Caco-2 (cell line): ENCODE data around the gene SLC15A1. TPM values are rescaled to one million over a fixed set of nuclear protein-coding genes. Genes with fewer than 3 reads are reported as not detected.

Source experiments
- BruUV-seq: library from RNA; stranded (reverse); fragments of 400-500 nt; replicated peaks from 2 replicates; lab custom pipeline; 2021; lab: Mats Ljungman, UMichigan
- CTCF ChIA-PET: fragments of 300-600 bp; sonication (Branson Sonifier 250); formaldehyde crosslinking; loops from one replicate; lab custom pipeline; 2022; ENCODE audit warnings: antibody characterized with exemption; lab: Charles Lee
- POLR2A ChIA-PET: fragments of 300-600 bp; sonication (Branson Sonifier 250); formaldehyde crosslinking; loops from one replicate; lab custom pipeline; 2022; ENCODE audit warnings: antibody characterized with exemption; lab: Charles Lee
- DNase-seq, 2 experiments: peaks; one replicate each; pipeline versions ENCODE4 v3.0.0 to v3.0.0-alpha.2; 2020 to 2022
- H3K27me3 ChIP-seq: replicated peaks from 2 replicates; pipeline ENCODE4 v1.6.0; 2011; ENCODE audit warnings: low read length; ENCODE audit not compliant: control insufficient read depth, insufficient read depth
- H3K36me3 ChIP-seq: 2 replicates; pipeline ENCODE4 v1.5.1; 2011; ENCODE audit warnings: low read length; ENCODE audit not compliant: control insufficient read depth, insufficient read depth
- H3K4me1 ChIP-seq: fragments of 250-450 bp; sonication (Bioruptor Pico); 2 replicates; pipeline ENCODE4 v1.5.1; 2020; ENCODE audit warnings: mild to moderate bottlenecking
- H3K4me3 ChIP-seq: 2 replicates; pipeline ENCODE4 v1.5.1; 2011; ENCODE audit warnings: low read depth, mild to moderate bottlenecking, control low read depth, low read length
- H3K9me3 ChIP-seq: fragments of 250-450 bp; sonication (Bioruptor Pico); 2 replicates; pipeline ENCODE4 v1.5.1; 2020; ENCODE audit warnings: mild to moderate bottlenecking, moderate library complexity
- H3K27ac Mint-ChIP-seq: one replicate; pipeline ENCODE4 v1.8.0; 2022; ENCODE audit warnings: mixed read lengths; ENCODE audit not compliant: unreplicated experiment
- H3K27me3 Mint-ChIP-seq: one replicate; pipeline ENCODE4 v1.8.0; 2022; ENCODE audit warnings: mixed read lengths; ENCODE audit not compliant: insufficient read depth, unreplicated experiment
- H3K36me3 Mint-ChIP-seq: one replicate; pipeline ENCODE4 v1.8.0; 2022; ENCODE audit warnings: mild to moderate bottlenecking, mixed read lengths; ENCODE audit not compliant: insufficient read depth, unreplicated experiment
- H3K4me1 Mint-ChIP-seq: one replicate; pipeline ENCODE4 v1.8.0; 2022; ENCODE audit warnings: low read depth, mixed read lengths; ENCODE audit not compliant: unreplicated experiment
- H3K4me3 Mint-ChIP-seq: one replicate; pipeline ENCODE4 v1.8.0; 2022; ENCODE audit warnings: mild to moderate bottlenecking, moderate library complexity, mixed read lengths; ENCODE audit not compliant: unreplicated experiment
- H3K9me3 Mint-ChIP-seq: one replicate; pipeline ENCODE4 v1.8.0; 2022; ENCODE audit warnings: mixed read lengths; ENCODE audit not compliant: unreplicated experiment
- intact Hi-C: fragments of 100-400 bp; cut with micrococcal nuclease; formaldehyde crosslinking; loops from one replicate; pipeline ENCODE4 v1.10.0; 2022; ENCODE audit not compliant: unreplicated experiment
- total RNA-seq: library from RNA; stranded (reverse); gene quantifications from 2 replicates; pipeline ENCODE4 v1.2.3, GENCODE V29; 2022
- TF ChIP-seq, protein P1 (sequence below), 2 experiments: fragments of 200-600 bp in 1 of 2; IDR thresholded peaks; 1 replicate in 1 of 2; 2 replicates in 1 of 2; pipeline versions ENCODE4 v1.5.1 to v1.8.0; 2011 to 2022; ENCODE audit warnings: antibody characterized with exemption in 1 of 2, control low read depth in 1 of 2, inconsistent platforms in 1 of 2, low read depth in 1 of 2, low read length in 1 of 2, mild to moderate bottlenecking in 1 of 2, moderate library complexity in 1 of 2; ENCODE audit not compliant: insufficient read depth in 1 of 2, severe bottlenecking in 1 of 2, unreplicated experiment in 1 of 2

The SLC15A1 gene
- total RNA-seq, 1 experiment from 2014 or later: 12.3 TPM

GRCh38 chr13:98649861-98650260, 102.6 kb downstream of the SLC15A1 start:
- Mint-ChIP-seq H3K4me1 (peaks cover 72% of the 10 kb centered on the region), H3K36me3 (peaks cover 5% of the 10 kb centered on the region), H3K9me3 (no peaks in the 10 kb centered on the region), H3K27me3 (no peaks in the 10 kb centered on the region), H3K27ac (peak overlapping the region; percentile 96), H3K4me3 (peak overlapping the region; percentile 65)
- no peaks in the 10 kb centered on the region for H3K36me3 ChIP-seq
- no peaks in the 10 kb centered on the region for H3K9me3 ChIP-seq
- CTCF ChIA-PET: interaction anchor here (1.4 to 1.7 kb wide), 2 partner anchors 165 to 204 kb away, joined by 4 to 5 read pairs; no protein-coding TSS in a partner anchor
- H3K27me3 ChIP-seq: no peaks in the 10 kb centered on the region
- no peak overlapping the region for H3K4me3 ChIP-seq
- POLR2A ChIA-PET: interaction anchor here (0.8 to 1.3 kb wide), 3 partner anchors 51 to 141 kb away, joined by 3 read pairs; no protein-coding TSS in a partner anchor
- DNase-seq: peak in 1 of 2 experiments; percentile 32
- H3K4me1 ChIP-seq: peaks cover 75% of the 10 kb centered on the region
- intact Hi-C loops: loop anchor here (1.0 to 5.0 kb wide), 3 partner anchors 67 to 618 kb away; no protein-coding TSS in a partner anchor
- TF ChIP-seq, protein P1, sequence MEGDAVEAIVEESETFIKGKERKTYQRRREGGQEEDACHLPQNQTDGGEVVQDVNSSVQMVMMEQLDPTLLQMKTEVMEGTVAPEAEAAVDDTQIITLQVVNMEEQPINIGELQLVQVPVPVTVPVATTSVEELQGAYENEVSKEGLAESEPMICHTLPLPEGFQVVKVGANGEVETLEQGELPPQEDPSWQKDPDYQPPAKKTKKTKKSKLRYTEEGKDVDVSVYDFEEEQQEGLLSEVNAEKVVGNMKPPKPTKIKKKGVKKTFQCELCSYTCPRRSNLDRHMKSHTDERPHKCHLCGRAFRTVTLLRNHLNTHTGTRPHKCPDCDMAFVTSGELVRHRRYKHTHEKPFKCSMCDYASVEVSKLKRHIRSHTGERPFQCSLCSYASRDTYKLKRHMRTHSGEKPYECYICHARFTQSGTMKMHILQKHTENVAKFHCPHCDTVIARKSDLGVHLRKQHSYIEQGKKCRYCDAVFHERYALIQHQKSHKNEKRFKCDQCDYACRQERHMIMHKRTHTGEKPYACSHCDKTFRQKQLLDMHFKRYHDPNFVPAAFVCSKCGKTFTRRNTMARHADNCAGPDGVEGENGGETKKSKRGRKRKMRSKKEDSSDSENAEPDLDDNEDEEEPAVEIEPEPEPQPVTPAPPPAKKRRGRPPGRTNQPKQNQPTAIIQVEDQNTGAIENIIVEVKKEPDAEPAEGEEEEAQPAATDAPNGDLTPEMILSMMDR (IDR thresholded peaks at IDR 0.05; ENCODE audit: insufficient read depth in 1 of 2, low read depth in 1 of 2, low read length in 1 of 2, severe bottlenecking in 1 of 2, unreplicated experiment in 1 of 2): no peak
- TSS peak; percentile 31 for BruUV-seq

DNA sequence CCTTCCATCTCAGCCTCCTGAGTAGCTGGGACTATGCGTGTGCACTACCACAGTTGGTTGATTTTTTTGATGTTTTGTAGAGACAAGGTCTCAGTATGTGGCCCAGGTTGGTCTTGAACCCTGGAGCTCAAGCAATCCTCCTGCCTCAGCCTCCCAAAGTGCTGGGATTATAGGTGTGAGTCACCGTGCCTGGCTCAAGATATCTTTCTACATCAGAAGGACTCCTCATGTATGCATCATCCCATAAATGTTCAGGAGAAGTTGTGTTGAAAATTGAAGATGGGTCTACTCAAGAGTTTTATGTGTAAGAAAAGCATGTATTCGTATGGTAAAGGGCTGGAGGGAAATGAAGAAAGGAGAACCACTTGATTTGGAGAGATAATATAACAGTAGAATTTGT, 103.8 kb downstream of the SLC15A1 start:
- H3K9me3 Mint-ChIP-seq: no peaks in the 10 kb centered on the region
- H3K36me3 Mint-ChIP-seq: peaks cover 5% of the 10 kb centered on the region
- H3K36me3 ChIP-seq: no peaks in the 10 kb centered on the region
- POLR2A ChIA-PET: interaction anchor here (0.7 to 1.8 kb wide), 3 partner anchors 17 to 72 kb away, joined by 4 to 5 read pairs (median 5); partner anchors contain the start of gene STK24
- CTCF ChIA-PET: interaction anchor here (0.9 kb wide), 1 partner anchor 25 kb away, joined by 4 read pairs; no protein-coding TSS in a partner anchor
- H3K27me3 ChIP-seq: no peaks in the 10 kb centered on the region
- no peak overlapping the region for H3K4me3 ChIP-seq
- TSS peak; percentile 50 for BruUV-seq
- intact Hi-C loops: loop anchor here (1.0 kb wide), 1 partner anchor 49 kb away; no protein-coding TSS in a partner anchor
- no peak for DNase-seq
- H3K27ac Mint-ChIP-seq: peak overlapping the region; percentile 96
- TF ChIP-seq, protein P1 (IDR thresholded peaks at IDR 0.05; ENCODE audit: insufficient read depth in 1 of 2, low read depth in 1 of 2, low read length in 1 of 2, severe bottlenecking in 1 of 2, unreplicated experiment in 1 of 2): no peak
- H3K9me3 ChIP-seq: no peaks in the 10 kb centered on the region
- H3K4me3 Mint-ChIP-seq: peak overlapping the region; percentile 52
- no peaks in the 10 kb centered on the region for H3K27me3 Mint-ChIP-seq
- H3K4me1 Mint-ChIP-seq: peaks cover 63% of the 10 kb centered on the region
- H3K4me1 ChIP-seq: peaks cover 75% of the 10 kb centered on the region

GRCh38 chr13:98648141-98648540, 104.3 kb downstream of the SLC15A1 start:
- intact Hi-C loops: loop anchor here (1.0 kb wide), 1 partner anchor 49 kb away; no protein-coding TSS in a partner anchor
- Histone ChIP-seq H3K4me3 (no peak overlapping the region), H3K36me3 (no peaks in the 10 kb centered on the region), H3K27me3 (no peaks in the 10 kb centered on the region), H3K4me1 (peaks cover 71% of the 10 kb centered on the region), H3K9me3 (no peaks in the 10 kb centered on the region)
- BruUV-seq: no TSS peak
- Mint-ChIP-seq H3K27ac (peak overlapping the region; percentile 96), H3K36me3 (peaks cover 5% of the 10 kb centered on the region), H3K9me3 (no peaks in the 10 kb centered on the region), H3K4me1 (peaks cover 57% of the 10 kb centered on the region), H3K4me3 (peak overlapping the region; percentile 52), H3K27me3 (no peaks in the 10 kb centered on the region)
- ChIA-PET CTCF (interaction anchor here (0.6 to 0.9 kb wide), 5 partner anchors 25 to 194 kb away, joined by 3 to 6 read pairs (median 3); no protein-coding TSS in a partner anchor), POLR2A (interaction anchor here (0.5 to 1.8 kb wide), 4 partner anchors 17 to 553 kb away, joined by 3 to 5 read pairs (median 4); partner anchors contain the start of gene STK24)
- TF ChIP-seq, protein P1 (IDR thresholded peaks at IDR 0.05; ENCODE audit: insufficient read depth in 1 of 2, low read depth in 1 of 2, low read length in 1 of 2, severe bottlenecking in 1 of 2, unreplicated experiment in 1 of 2): no peak
- peak; percentile 76 to 81 for DNase-seq
